GM18505 (cell line): ENCODE measurements around the gene LETM1.
A peak's percentile ranks its signal among the peaks of the same experiment; 100 is the strongest.

ENCODE experiments used
- ATAC-seq: cut with Tn5 transposase; IDR thresholded peaks from one replicate; pipeline ENCODE4 v1.9.1; 2021; ENCODE audit not compliant: unreplicated experiment
- POLR2A ChIP-seq: IDR thresholded peaks from 4 replicates; pipeline ENCODE4 v1.6.1; 2011; ENCODE audit warnings: borderline replicate concordance; ENCODE audit not compliant: insufficient read depth, insufficient read length; ENCODE audit errors: extremely low read depth

The LETM1 gene

GRCh38 chr4:1856071-1856942 is at the start of gene LETM1:
Gene LETM1 (minus strand): TSS chr4:1856156. CDS start chr4:1855950, 206 bp downstream.
- TF ChIP-seq POLR2A, result peak; percentile 78
- peak; percentile 84 for ATAC-seq

GRCh38 chr4:1904042-1904441 is 48.1 kb upstream of the LETM1 start:
- no peak for ATAC-seq
- no peak for TF ChIP-seq POLR2A

- no peak for ATAC-seq
- no peak for TF ChIP-seq POLR2A
Observed at GRCh38 chr4:1903035-1903434, 47.1 kb upstream of the LETM1 start.

GRCh38 chr4:1902243-1902642 is 46.3 kb upstream of the LETM1 start:
- no peak for ATAC-seq
- TF ChIP-seq POLR2A, result no peak

GRCh38 chr4:1901127-1901526 is 45.2 kb upstream of the LETM1 start:
- ATAC-seq, result no peak
- TF ChIP-seq POLR2A, result no peak

GRCh38 chr4:1900624-1901023 is 44.7 kb upstream of the LETM1 start:
- ATAC-seq, result no peak
- no peak for TF ChIP-seq POLR2A

GRCh38 chr4:1900087-1900433 is 44.1 kb upstream of the LETM1 start:
- ATAC-seq, result no peak
- no peak for TF ChIP-seq POLR2A

GRCh38 chr4:1899149-1900086 is 43.5 kb upstream of the LETM1 start:
- no peak for TF ChIP-seq POLR2A
- peak; percentile 91 for ATAC-seq

- peak; percentile 10 for ATAC-seq
- TF ChIP-seq POLR2A, result no peak
Observed at GRCh38 chr4:1898681-1899080, 42.7 kb upstream of the LETM1 start.

GRCh38 chr4:1898007-1898406 is 42.1 kb upstream of the LETM1 start:
- ATAC-seq, result no peak
- no peak for TF ChIP-seq POLR2A

GRCh38 chr4:1896658-1896991 is 40.7 kb upstream of the LETM1 start:
- TF ChIP-seq POLR2A, result no peak
- ATAC-seq, result no peak

- ATAC-seq, result no peak
- TF ChIP-seq POLR2A, result no peak
Observed at GRCh38 chr4:1895971-1896657, 40.2 kb upstream of the LETM1 start.

GRCh38 chr4:1890979-1891570 is 35.1 kb upstream of the LETM1 start:
- TF ChIP-seq POLR2A, result no peak
- ATAC-seq, result no peak
